Measurements from ENCODE around the gene VAMP5.
"Not testable (repeated sequence)": the region's sequence is repeated elsewhere in the genome, so short reads cannot be mapped to it uniquely, and the experiment has no call there.

Gene VAMP5

GRCh38 chr2:85601771-85602475 lies 17.7 kb downstream of the VAMP5 start:
- DNase-seq (ENCODE audit: low read depth): no peak

- DNase-seq (ENCODE audit: low read depth): no peak
These were observed 18.4 kb downstream of the VAMP5 start, which contains the start of gene TMEM150A for GRCh38 chr2:85602476-85603234. TMEM150A (minus strand) TSS chr2:85602698; CDS start chr2:85601948, 750 bp downstream.

GRCh38 chr2:85604133-85604444 lies 19.9 kb downstream of the VAMP5 start:
- not testable (repeated sequence) for DNase-seq (ENCODE audit: low read depth)

- no peak for DNase-seq (ENCODE audit: low read depth)
These were observed 20.5 kb downstream of the VAMP5 start for GRCh38 chr2:85604568-85605339.

GRCh38 chr2:85605406-85606115 lies 21.3 kb downstream of the VAMP5 start:
- DNase-seq (ENCODE audit: low read depth): no peak

GRCh38 chr2:85606116-85606455 lies 21.9 kb downstream of the VAMP5 start:
- no peak for DNase-seq (ENCODE audit: low read depth)

DNA sequence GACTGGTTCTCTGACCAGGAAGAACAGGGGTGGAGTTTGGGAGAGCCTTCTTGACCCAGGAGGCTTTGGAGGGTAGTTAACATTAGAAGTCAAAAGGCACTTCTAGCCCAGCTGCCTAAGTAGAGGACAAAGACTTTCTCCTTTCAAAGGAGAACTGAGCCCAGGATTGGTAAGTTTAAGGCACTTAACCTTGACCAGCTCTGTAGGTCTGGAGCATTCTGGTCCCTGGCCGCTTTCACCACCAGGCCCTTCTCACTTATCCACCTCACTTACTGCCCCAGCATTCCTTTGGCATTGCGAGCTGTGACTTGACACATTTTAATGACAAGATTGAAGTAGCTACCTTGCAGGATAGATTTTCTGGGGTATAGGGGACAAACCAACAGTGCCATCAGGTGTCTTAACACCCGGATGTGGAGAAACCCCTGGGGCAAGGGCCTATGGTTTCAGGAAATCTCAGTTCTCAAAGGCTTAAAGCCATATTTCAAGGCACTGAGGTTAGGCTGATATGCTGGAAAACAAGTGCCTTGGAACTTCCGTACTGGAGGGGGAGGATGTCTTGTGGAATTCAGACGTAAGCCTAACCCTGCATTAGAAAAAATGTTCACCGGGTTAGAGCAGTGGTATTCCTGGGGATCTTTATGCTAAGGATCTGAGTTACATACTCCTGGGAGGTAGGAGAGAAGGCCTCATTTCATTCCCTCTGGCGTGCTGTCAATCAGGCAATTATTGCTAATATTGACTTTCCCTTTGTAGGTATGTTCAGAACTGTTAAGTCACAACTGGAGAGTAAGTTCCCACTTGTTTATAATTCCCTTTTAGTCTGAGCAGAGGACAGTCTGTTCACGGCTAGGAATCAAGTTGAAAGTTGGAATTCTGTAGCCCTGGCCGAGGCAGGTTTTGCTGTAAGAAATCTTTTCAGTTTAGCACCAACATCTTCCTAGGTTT lies 23.3 kb downstream of the VAMP5 start:
- DNase-seq (ENCODE audit: low read depth): no peak

- no peak for DNase-seq (ENCODE audit: low read depth)
These were observed 27.0 kb downstream of the VAMP5 start for GRCh38 chr2:85611217-85611704.

DNA sequence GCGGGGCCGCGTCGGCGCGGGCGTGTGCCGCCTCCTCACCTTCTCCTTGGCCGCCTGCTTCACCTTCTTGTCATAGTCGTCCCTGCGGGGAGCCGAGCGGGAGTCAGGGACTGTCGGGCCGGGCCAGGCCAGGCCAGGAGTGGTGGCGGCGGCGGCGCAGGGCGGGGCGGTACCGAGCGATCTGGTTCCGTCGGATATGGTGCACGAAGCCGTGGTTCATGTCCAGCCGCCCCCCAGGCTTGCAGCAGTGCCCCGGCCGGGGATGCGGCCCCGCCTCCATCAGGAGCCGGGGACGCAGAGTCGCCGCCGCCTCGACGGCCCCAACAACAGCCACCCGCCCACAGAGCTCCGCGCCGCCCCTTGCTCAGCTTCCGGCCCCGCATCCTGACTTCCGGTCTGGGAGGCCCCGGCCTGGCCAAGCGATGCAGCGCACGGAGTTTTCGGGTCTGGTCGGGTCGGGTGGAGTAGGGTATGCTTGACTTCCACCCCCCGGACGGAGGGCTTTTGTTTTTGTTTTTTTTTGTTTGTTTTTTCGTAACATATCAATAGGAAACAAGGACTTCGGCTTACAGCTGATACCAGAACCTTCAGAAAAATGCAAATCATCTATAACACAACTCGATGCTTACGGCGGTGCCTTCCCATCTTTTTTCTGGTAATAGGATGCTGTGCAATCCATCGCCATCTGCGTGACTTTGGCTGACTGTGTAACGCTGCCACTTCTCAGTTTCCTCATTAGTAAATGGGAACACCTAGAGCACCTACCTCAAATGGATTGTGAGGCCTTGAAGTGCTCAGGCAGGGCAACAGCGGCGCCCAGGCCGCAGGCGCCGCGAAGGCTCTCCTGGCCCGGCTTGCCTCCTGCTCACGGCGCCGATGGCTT lies 27.7 kb downstream of the VAMP5 start, which contains the start of gene C2orf68:
Gene C2orf68 (minus strand): TSS at position 362 of the 883 bp plus-strand sequence. CDS start 82 bp downstream, at position 280.
- no peak for DNase-seq (ENCODE audit: low read depth)

GRCh38 chr2:85613717-85614515 lies 29.7 kb downstream of the VAMP5 start:
- no peak for DNase-seq (ENCODE audit: low read depth)

DNA sequence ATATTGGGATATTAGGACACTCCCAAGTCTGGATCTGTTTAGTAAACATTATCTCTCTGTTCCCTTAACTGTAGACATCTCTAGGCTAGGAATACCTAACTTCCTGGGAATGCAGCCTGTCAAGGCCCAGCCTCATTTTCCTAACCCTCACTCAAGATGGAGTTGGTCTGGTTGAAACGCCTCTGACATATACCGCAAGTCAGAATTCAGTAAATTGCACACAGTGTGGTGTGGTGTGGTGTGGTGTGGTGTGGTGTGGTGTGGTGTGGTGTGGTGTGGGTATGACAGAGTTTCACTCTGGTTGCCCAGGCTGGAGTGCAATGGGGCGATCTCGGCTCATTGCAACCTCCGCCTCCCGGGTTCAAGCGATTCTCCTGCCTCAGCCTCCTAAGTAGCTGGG lies 30.5 kb downstream of the VAMP5 start:
- not testable (repeated sequence) for DNase-seq (ENCODE audit: low read depth)

DNA sequence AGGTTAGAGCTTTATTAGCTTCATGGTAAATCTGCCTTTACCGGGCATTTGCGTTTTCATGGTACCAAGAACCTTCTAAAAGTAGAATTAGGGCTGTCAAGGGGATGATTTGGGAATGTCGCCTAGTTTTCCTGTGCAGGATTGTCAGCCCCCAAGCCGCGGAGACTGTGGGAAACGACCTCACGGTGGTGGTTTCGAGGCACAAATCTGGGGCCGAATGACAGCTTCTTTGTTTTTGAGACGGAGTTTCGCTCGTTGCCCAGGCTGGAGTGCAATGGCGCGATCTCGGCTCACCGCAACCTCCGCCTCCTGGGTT lies 31.1 kb downstream of the VAMP5 start:
- no peak for DNase-seq (ENCODE audit: low read depth)

GRCh38 chr2:85617723-85618122 lies 33.5 kb downstream of the VAMP5 start:
- DNase-seq (ENCODE audit: low read depth): not testable (repeated sequence)

DNA sequence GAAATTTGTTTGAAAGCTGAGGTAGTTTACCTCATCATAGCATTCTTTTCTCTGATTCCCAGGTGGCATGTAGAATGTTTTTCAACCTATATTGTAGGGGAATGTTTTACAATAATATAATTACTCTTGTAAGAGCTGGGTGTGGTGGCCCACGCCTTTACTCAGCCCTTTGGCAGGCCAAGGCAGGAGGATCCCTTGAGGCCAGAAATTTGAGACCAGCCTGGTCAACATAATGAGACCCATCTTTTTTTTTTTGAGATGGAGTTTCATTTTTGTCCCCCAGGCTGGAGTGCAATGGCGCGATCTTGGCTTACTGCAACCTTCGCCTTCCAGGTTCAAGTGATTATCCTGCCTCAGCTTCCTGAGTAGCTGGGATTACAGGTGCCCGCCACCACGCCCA lies 35.4 kb downstream of the VAMP5 start:
- DNase-seq (ENCODE audit: low read depth): no peak

DNA sequence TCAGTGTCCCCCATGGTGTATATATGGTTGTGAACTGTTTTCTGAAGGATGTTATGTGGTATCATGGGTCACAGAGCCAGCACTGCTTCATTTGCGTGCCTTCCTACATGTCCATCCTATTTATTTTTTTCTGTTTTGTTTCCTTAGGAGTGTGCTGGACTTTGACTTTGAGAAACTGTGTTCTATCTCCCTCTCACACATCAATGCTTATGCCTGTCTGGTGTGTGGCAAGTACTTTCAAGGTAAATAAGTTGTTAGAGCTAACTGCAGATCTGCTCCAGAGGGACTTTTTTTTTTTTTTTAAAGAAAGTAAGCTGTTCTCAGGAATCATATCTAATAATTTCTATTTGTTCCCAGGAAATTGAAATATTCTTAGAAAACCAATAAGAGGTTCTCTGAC lies 37.1 kb downstream of the VAMP5 start:
- DNase-seq (ENCODE audit: low read depth): no peak

DNA sequence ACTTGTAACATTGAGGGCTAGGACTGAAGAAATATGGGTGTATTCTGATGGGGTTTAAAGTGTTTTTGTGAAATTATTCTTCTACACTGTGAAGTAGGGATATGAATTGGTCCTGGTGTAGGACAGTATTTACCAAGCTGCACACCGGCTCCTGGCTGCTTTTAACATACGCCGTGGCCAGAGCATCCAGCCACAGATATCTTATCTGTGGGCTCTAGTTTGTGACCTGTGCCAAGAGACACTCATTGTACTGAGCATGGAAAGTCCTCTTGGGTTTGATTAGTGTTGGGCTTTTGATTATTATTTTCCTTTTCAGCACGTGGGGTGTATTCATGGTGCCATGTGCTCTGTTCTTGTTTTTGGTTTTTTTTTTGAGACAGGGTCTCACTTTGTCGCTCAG lies 39.8 kb downstream of the VAMP5 start:
- no peak for DNase-seq (ENCODE audit: low read depth)

GRCh38 chr2:85628658-85629057 lies 44.4 kb downstream of the VAMP5 start:
- DNase-seq (ENCODE audit: low read depth): no peak

- no peak for DNase-seq (ENCODE audit: low read depth)
These were observed 47.1 kb downstream of the VAMP5 start for GRCh38 chr2:85631316-85631715.

DNA sequence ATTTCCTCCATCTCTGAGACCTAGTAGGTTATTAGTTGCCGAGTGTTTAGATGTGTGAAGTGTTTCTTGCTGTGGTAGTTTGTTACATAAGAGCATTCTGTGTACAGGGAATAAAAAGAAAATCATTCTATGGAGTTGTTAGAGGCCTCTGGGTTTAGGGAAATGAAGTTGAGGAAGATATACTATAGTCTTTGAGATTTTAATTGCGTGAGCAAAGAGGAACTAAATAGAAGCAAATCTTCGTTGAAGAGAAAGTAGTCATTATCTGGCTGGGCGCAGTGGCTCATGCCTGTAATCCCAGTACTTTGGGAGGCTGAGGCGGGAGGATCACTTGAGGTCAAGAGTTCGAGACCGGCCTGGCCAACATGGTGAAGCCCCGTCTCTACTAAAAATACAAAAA lies 50.8 kb downstream of the VAMP5 start:
- DNase-seq (ENCODE audit: low read depth): no peak
